Measurements from ENCODE around the gene PEX16.

DNA sequence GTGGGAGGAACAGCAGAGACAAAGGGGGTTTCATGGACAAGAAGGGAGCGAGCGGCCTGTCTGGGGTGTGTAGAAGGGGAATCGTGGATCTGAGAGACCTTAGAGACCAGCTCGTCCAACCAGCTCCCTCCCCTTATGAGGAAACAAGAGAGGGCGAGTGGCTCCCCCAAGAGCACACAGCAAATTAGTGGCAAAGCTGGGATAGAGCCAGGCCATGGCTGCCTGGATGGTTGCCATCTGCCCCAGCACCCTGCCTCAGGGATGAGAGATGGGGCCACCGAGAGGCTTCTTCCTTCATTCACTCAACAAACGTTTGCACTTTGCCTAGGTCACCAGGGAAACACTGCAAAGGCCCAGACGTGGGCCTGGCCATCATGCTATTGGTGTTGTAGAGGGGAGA, 28.1 kb downstream of the PEX16 start:
- no peak for TF ChIP-seq JUND (IDR thresholded peaks at IDR 0.05)
- TF ChIP-seq POLR2AphosphoS5 (IDR thresholded peaks at IDR 0.05; ENCODE audit: low read depth, low read length): no peak
- TF ChIP-seq, protein P1, sequence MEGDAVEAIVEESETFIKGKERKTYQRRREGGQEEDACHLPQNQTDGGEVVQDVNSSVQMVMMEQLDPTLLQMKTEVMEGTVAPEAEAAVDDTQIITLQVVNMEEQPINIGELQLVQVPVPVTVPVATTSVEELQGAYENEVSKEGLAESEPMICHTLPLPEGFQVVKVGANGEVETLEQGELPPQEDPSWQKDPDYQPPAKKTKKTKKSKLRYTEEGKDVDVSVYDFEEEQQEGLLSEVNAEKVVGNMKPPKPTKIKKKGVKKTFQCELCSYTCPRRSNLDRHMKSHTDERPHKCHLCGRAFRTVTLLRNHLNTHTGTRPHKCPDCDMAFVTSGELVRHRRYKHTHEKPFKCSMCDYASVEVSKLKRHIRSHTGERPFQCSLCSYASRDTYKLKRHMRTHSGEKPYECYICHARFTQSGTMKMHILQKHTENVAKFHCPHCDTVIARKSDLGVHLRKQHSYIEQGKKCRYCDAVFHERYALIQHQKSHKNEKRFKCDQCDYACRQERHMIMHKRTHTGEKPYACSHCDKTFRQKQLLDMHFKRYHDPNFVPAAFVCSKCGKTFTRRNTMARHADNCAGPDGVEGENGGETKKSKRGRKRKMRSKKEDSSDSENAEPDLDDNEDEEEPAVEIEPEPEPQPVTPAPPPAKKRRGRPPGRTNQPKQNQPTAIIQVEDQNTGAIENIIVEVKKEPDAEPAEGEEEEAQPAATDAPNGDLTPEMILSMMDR (IDR thresholded peaks at IDR 0.05 in 2 of 3, conservative IDR thresholded peaks at IDR 0.05 in 1 of 3; ENCODE audit: borderline replicate concordance in 1 of 3, insufficient read depth in 1 of 3, low read depth in 2 of 3, low read length in 2 of 3): no peak
- TF ChIP-seq, protein P2, sequence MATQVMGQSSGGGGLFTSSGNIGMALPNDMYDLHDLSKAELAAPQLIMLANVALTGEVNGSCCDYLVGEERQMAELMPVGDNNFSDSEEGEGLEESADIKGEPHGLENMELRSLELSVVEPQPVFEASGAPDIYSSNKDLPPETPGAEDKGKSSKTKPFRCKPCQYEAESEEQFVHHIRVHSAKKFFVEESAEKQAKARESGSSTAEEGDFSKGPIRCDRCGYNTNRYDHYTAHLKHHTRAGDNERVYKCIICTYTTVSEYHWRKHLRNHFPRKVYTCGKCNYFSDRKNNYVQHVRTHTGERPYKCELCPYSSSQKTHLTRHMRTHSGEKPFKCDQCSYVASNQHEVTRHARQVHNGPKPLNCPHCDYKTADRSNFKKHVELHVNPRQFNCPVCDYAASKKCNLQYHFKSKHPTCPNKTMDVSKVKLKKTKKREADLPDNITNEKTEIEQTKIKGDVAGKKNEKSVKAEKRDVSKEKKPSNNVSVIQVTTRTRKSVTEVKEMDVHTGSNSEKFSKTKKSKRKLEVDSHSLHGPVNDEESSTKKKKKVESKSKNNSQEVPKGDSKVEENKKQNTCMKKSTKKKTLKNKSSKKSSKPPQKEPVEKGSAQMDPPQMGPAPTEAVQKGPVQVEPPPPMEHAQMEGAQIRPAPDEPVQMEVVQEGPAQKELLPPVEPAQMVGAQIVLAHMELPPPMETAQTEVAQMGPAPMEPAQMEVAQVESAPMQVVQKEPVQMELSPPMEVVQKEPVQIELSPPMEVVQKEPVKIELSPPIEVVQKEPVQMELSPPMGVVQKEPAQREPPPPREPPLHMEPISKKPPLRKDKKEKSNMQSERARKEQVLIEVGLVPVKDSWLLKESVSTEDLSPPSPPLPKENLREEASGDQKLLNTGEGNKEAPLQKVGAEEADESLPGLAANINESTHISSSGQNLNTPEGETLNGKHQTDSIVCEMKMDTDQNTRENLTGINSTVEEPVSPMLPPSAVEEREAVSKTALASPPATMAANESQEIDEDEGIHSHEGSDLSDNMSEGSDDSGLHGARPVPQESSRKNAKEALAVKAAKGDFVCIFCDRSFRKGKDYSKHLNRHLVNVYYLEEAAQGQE (IDR thresholded peaks at IDR 0.05; ENCODE audit: low read depth): no peak
- TF ChIP-seq EGR1 (IDR thresholded peaks at IDR 0.05; ENCODE audit: low read depth): no peak
